Fibroblast of the conjunctiva (primary cell): ENCODE measurements around the gene SLC7A10.
"Not testable (repeated sequence)": the region's sequence is repeated elsewhere in the genome, so short reads cannot be mapped to it uniquely, and the experiment has no call there.

Experiments
- DNase-seq: peaks from one replicate; pipeline ENCODE4 v3.0.0-alpha.2; 2010; ENCODE audit warnings: low read depth

Gene SLC7A10

DNA sequence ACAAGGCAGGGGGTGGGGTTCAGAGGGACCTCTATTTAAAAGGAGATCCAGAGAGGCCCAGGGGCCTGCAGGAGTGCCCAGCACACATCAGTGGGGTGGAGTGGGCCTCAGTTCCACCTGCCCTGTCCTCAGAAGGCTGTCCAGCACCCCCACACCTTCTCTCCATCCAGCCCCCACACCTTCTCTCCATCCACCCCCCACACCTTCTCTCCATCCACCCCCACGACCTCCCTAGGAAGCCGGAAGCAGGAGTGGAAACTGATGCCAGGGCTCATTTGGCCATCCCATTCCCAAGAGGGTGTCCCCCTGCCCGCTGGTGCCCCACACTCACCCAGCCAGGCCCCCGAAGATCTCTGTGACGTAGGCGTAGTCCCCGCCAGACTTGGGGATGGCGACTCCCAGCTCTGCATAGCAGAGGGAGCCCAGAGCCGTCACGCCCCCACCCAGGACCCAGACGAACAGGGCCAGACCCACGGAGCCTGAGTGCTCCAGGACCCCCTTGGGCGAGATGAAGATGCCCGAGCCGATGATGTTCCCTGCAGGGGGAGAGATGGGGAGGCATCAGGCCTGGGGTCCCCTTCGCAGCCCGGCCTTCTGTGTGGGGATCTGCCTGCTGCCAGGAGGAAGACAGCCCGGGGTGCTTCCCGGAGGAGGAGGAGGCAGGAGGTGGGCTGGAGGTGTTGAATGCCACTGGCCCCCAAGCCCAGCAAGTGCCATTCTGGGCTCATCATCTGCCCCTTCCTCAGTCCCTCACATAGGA is 10.0 kb downstream of the SLC7A10 start:
- DNase-seq, result no peak

DNA sequence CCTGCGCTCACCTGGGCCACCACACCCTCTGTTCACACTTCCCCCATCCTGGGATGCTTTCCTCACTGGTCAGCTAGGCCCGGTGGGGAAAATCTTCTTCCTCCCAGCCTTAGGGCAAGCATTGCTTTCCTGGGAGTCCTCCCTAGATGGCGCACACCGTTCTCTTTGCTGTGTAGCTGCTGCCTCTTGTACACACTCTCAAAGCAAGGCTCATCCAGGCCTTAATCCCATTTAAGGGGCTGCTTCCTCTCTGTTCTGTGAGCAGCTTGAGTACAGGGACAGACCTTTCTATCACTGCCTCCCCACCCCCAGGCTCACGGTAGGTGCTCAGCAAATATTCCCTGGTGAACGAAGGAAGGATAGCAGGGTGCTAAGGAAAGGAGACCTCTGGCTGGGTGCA is 11.1 kb downstream of the SLC7A10 start:
- DNase-seq, result no peak

DNA sequence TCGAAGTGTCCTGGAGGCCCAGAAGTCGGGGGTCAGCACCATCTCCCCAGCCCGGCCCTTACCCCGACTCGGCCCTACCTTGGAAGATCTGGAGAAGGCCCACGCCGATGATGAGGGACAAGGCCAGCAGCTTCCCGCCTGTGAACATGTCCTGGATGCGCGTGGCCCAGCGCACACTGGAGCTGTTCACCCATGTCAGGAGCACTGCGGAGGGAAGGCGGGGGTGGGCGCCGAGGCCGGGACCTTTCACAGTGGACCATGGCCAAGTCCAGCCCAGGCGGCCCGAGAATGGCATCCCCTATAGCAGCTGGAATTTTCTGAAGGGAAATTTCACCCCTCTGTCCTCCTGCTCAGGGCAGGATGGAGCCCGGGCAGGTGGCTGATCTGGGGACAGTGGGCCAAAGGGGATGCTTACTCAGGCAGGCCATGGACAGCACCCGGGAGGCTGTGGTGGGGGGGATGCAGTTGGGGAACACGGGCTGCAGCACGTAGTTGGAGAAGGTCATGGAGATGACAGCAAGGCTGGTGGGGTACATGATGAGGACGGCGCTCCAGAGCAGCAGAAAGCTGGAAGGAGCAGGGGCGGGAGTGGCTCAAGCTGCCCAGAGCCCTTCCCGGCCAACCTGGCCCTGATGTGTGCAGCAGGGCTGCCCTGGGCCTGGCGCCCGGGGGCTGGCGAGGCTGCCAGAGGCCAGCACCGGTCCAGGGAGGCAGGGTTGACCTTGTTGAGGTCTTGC is 13.0 kb downstream of the SLC7A10 start:
- no peak for DNase-seq

- no peak for DNase-seq
Observed at GRCh38 chr19:33211794-33212435, 13.7 kb downstream of the SLC7A10 start.

GRCh38 chr19:33210266-33210940 is 15.2 kb downstream of the SLC7A10 start:
- no peak for DNase-seq

GRCh38 chr19:33209850-33210230 is 15.8 kb downstream of the SLC7A10 start:
- DNase-seq, result not testable (repeated sequence)

DNA sequence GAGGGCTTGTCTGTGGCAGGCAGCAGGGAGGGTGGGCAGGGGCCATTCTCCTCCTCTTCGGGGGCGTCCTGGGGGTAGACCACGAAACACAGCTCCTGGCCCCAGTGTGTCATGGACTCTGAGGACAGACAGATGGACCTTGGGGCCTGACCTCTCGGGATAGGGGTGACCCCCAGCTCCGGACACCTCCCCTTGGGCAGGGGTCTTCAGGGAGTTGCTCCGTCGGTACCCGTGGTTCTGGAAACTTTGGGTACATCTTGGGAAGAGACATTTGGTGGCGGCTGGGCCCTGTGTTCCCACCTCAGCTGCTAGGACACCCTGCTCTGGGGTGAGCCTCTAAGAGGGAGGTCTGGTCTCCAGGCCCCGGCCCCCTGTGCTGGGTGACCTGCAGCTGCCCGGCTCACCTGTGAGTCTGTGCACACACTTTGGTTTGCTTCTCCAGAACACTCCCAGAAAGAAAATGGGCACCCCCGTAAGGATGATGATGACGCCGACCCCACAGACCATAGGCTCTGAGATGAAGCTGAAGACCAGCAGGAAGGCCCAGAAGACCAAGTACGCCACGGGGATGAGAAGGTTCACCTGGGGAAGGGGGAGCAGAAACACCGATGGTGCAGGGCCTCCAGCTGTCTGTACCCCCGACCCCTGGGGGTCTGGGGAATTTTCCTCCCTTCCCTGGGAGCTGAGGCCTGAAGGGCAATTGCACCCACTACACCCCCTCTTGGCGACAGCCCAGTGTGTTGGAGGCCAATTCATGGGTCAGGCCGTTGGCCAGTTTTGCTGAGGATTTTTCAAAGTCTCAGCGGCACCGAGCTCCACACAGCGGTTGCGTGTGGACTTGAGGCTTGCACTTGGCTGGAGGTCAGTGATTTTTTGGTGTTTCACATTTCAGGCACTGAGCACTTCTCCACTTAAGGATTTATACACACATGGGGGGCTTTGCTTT is 16.5 kb downstream of the SLC7A10 start:
- DNase-seq, result no peak

GRCh38 chr19:33208371-33208895 is 17.2 kb downstream of the SLC7A10 start:
- no peak for DNase-seq

GRCh38 chr19:33207903-33208302 is 17.7 kb downstream of the SLC7A10 start:
- DNase-seq, result no peak

GRCh38 chr19:33207040-33207620 is 18.5 kb downstream of the SLC7A10 start:
- no peak for DNase-seq

DNA sequence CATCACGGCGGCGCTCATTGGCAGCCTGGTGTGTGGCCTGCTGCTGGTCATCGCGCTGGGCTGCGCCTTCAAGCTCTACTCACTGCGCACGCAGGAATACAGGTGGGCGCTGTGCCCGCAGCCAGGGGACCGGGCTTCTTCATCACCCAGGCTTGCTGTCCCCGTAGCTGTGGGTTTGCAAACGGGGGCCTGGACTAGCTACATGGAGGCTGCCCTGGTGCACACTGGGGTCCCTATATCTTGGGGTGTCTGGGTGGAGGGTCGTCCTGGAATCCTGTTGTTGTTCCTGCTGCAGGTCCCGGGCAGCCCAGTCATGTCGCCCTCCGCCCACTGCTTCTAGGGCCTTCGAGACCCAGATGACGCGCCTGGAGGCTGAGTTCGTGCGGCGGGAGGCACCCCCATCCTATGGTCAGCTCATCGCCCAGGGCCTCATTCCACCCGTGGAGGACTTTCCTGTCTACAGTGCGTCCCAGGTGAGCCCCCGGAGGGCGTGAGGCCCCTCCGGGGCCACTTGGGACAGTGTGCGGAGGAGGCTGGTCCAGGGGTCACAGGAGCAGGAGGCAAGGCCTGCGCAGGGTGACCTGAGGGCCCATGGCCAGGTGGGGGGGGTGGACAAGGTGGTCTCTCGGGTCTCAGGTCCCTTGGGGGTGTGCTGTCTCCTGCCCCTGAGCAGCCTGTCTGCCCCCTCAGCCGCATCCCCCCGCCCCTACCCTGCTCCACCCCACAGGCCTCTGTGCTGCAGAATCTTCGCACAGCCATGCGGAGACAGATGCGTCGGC is 19.2 kb downstream of the SLC7A10 start:
- DNase-seq, result no peak

GRCh38 chr19:33205531-33206260 is 20.0 kb downstream of the SLC7A10 start:
- DNase-seq, result no peak

GRCh38 chr19:33205110-33205509 is 20.5 kb downstream of the SLC7A10 start:
- no peak for DNase-seq

DNA sequence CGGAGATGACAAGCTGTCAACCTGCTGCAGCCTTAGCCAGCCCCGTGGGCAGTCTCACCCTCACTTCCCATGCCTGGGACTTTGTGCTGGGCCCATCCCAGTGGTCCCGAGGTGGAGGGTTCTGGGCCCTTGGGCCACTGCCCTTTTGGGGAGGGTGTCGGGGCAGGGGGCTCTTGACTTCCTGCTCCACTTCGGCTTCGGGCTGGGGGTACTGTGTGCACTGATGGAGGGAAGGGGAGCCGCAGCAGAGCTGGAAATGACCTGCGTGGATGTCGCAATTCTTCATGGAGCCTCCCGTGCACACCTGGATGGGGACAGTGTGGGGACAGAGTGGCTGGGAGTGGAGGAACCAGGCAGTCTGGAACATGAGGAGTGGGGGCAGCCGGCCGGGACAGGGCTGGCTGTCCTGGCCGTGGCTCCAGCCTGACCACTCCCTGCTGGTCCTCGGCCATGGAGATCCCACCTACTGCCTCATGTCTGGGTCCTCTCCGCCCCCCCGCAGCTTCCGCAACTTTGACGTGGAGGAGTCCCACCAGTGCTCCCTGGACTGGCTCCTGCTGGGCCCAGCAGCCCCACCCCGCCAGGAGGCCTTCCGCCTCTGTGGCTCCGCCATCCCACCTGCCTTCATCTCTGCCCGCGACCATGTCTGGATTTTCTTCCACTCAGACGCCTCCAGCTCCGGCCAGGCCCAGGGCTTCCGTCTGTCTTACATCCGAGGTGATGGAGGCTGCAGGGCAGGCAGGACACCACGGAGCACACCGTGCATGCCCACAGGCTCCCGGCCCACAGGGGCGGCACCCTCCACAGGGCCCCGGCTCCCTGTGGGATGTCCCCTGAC is 21.3 kb downstream of the SLC7A10 start:
- no peak for DNase-seq

GRCh38 chr19:33203529-33203928 is 22.1 kb downstream of the SLC7A10 start:
- no peak for DNase-seq

GRCh38 chr19:33202546-33203507 is 22.8 kb downstream of the SLC7A10 start:
- DNase-seq, result no peak

DNA sequence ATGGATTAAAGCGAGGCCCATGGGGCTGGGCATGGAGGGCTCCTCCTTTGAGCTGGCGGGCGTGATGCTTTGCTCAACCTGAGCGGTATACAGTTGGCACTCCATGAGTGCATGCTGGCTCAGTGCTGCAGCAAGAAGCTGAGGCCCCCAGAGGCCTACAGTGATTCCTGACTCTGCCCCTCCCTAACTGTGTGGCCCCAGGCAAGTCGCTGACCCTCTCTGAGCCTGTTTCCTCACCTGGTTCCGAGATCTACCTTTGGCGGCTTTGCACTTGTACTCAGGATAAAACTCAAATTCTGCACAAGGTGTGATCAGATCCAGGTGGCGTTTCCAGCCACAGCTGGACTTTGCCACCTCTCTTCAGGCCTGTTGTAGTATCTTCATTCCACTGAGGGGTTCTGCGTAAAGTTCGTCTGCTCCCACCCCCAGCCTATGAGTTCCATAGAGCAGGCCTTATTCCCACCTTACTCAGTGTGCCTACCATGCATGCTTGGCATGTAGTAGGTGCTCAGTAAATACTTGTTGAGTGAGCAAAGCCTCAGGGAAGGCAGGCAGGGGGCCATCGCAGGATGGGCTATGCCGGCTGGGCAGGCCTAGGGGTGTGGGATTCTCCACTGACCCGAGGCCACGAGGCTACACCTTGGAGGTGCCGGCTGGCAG is 23.6 kb downstream of the SLC7A10 start:
- DNase-seq, result no peak
